Measurements from ENCODE around the gene IGFBP7.

IGFBP7 gene

GRCh38 chr4:57109847-57110639, at the start of gene IGFBP7:
Gene IGFBP7, minus strand, starts transcription at chr4:57110385. Its CDS starts 34 bp downstream, at chr4:57110351.
- DNase-seq (ENCODE audit: low read depth), result peak; percentile 67
- no peak for TF ChIP-seq CTCF (IDR thresholded peaks at IDR 0.05; ENCODE audit: low read length, missing control alignments)
- H3K4me3 ChIP-seq (replicated peaks; ENCODE audit: low read depth, low read length), result peak within 1 kb of the TSS; percentile 65

DNA sequence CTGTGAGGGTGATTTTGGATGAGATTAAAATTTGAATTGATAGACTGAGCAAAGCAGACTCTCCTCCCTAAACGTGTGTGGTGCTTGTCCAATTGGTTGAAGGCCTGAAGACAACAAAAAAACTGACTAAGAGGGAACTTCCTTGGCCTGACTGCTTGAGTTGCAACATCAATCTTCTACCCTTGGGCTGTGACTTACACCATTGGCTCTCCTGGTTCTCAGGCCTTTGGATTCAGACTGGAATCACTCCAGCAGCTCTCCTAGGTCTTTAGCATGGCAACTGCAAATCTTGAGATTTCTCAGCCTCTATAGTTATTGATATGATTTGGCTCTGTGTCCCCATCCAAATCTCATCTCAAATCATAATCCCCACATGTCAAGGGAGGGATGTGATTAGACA, 49.7 kb upstream of the IGFBP7 start:
- TF ChIP-seq CTCF (IDR thresholded peaks at IDR 0.05; ENCODE audit: low read length, missing control alignments), result no peak
- peak; percentile 53 for DNase-seq (ENCODE audit: low read depth)
- H3K4me3 ChIP-seq (replicated peaks; ENCODE audit: low read depth, low read length), result no peak overlapping the region

- no peak overlapping the region for H3K4me3 ChIP-seq (replicated peaks; ENCODE audit: low read depth, low read length)
- DNase-seq (ENCODE audit: low read depth), result no peak
- TF ChIP-seq CTCF (IDR thresholded peaks at IDR 0.05; ENCODE audit: low read length, missing control alignments), result no peak
Observed at GRCh38 chr4:57158762-57159161, 48.6 kb upstream of the IGFBP7 start.

DNA sequence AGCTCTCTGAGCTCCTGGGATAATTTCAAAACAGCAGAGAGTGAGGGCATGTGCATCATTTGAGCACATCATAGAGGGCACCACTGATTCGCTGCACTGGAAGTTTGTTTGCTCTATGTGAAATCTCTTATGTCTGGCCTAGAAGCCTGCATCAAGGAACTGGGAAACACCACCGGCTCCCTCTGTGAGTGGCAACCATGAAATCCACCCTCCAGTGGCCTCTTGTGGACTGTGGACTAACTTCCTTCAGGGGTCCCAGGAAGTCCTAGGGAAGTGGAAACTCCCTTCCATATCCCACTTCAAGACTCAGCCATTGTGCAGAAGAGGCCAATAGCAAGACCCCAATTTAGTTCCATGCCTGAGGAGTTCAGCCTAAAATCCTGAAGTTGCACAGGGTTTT, 48.0 kb upstream of the IGFBP7 start:
- peak; percentile 36 for DNase-seq (ENCODE audit: low read depth)

DNA sequence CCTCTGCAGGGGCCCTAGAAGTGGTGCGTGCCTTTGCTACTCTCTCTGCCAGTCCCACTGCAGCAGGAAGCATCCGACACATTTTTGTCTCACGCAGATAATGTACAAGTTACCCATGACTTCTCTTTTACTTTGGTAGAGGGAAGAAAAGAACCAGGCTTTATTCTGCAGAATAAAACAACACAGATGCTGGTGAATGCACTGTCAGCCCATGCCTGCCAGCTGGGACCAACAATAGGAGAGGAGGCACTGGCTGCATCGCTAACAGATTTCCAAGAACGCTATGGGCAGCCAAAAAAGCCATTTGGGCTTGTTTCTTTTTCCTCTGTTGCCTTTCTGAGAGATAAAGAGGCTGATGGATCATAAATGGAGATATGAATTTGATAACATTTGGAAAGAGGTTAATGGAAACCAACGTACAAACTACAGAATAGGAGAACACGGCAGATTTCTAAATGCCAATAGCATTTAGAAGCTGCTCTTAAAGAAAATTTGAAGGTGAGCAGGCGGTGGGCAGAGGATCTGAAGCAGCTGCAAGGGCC, 47.5 kb upstream of the IGFBP7 start:
- H3K4me3 ChIP-seq (replicated peaks; ENCODE audit: low read depth, low read length), result no peak overlapping the region
- DNase-seq (ENCODE audit: low read depth), result no peak
- TF ChIP-seq CTCF (IDR thresholded peaks at IDR 0.05; ENCODE audit: low read length, missing control alignments), result no peak

More for the DNA sequence above, 48.0 kb upstream of the IGFBP7 start:
- H3K4me3 ChIP-seq (replicated peaks; ENCODE audit: low read depth, low read length), result no peak overlapping the region
- peak; percentile 8 for TF ChIP-seq CTCF (IDR thresholded peaks at IDR 0.05; ENCODE audit: low read length, missing control alignments)

GRCh38 chr4:57156242-57156990, 46.2 kb upstream of the IGFBP7 start:
- no peak for DNase-seq (ENCODE audit: low read depth)
- no peak overlapping the region for H3K4me3 ChIP-seq (replicated peaks; ENCODE audit: low read depth, low read length)
- no peak for TF ChIP-seq CTCF (IDR thresholded peaks at IDR 0.05; ENCODE audit: low read length, missing control alignments)

Measured in fibroblast of pulmonary artery (primary cell).